ENCODE data around the gene FAM13A.

The FAM13A gene

GRCh38 chr4:88788895-88789294 lies 268.1 kb downstream of the FAM13A start:
- Histone ChIP-seq H3K9me3 (ENCODE audit: insufficient read depth, low read length) (no peaks in the 10 kb centered on the region), H2AFZ (ENCODE audit: low read depth, low read length, severe bottlenecking) (no peak overlapping the region), H3F3A (ENCODE audit: insufficient read depth) (no peaks in the 10 kb centered on the region), H3K4me3 (ENCODE audit: insufficient read depth, low read length, poor library complexity, severe bottlenecking) (no peak overlapping the region), H3K79me2 (ENCODE audit: insufficient read depth, low read length) (no peaks in the 10 kb centered on the region), H3K9ac (ENCODE audit: low read length) (no peak overlapping the region), H3K9me2 (replicated peaks; ENCODE audit: insufficient read depth, low read length) (no peaks in the 10 kb centered on the region), H3K27me3 (ENCODE audit: low read length) (no peaks in the 10 kb centered on the region), H4K20me1 (ENCODE audit: low read depth, low read length) (no peaks in the 10 kb centered on the region), H3K36me3 (ENCODE audit: low read length) (no peaks in the 10 kb centered on the region), H3K27ac (ENCODE audit: low read depth, low read length) (no peak overlapping the region), H3K4me2 (ENCODE audit: low read depth, low read length, poor library complexity, severe bottlenecking) (no peak overlapping the region)
- no peak for TF ChIP-seq CTCF (IDR thresholded peaks at IDR 0.05; ENCODE audit: insufficient read depth, low read length, poor library complexity, severe bottlenecking)
- no peak for TF ChIP-seq EZH2phosphoT487 (conservative IDR thresholded peaks at IDR 0.05; ENCODE audit: low read length)

GRCh38 chr4:88788424-88788823 lies 268.6 kb downstream of the FAM13A start:
- Histone ChIP-seq H2AFZ (ENCODE audit: low read depth, low read length, severe bottlenecking) (no peak overlapping the region), H3K36me3 (ENCODE audit: low read length) (no peaks in the 10 kb centered on the region), H3K9ac (ENCODE audit: low read length) (no peak overlapping the region), H3K9me3 (ENCODE audit: insufficient read depth, low read length) (no peaks in the 10 kb centered on the region), H3K27ac (ENCODE audit: low read depth, low read length) (no peak overlapping the region), H3K27me3 (ENCODE audit: low read length) (no peaks in the 10 kb centered on the region), H3K9me2 (replicated peaks; ENCODE audit: insufficient read depth, low read length) (no peaks in the 10 kb centered on the region), H3K79me2 (ENCODE audit: insufficient read depth, low read length) (no peaks in the 10 kb centered on the region), H3F3A (ENCODE audit: insufficient read depth) (no peaks in the 10 kb centered on the region), H4K20me1 (ENCODE audit: low read depth, low read length) (no peaks in the 10 kb centered on the region), H3K4me2 (ENCODE audit: low read depth, low read length, poor library complexity, severe bottlenecking) (no peak overlapping the region), H3K4me3 (ENCODE audit: insufficient read depth, low read length, poor library complexity, severe bottlenecking) (no peak overlapping the region)
- TF ChIP-seq EZH2phosphoT487 (conservative IDR thresholded peaks at IDR 0.05; ENCODE audit: low read length) = no peak
- TF ChIP-seq CTCF (IDR thresholded peaks at IDR 0.05; ENCODE audit: insufficient read depth, low read length, poor library complexity, severe bottlenecking) = no peak

GRCh38 chr4:88786011-88786410 lies 271.0 kb downstream of the FAM13A start:
- Histone ChIP-seq H3F3A (ENCODE audit: insufficient read depth) (no peaks in the 10 kb centered on the region), H3K4me2 (ENCODE audit: low read depth, low read length, poor library complexity, severe bottlenecking) (no peak overlapping the region)

More at GRCh38 chr4:88786011-88786410, 271.0 kb downstream of the FAM13A start:
- Histone ChIP-seq H4K20me1 (ENCODE audit: low read depth, low read length) (no peaks in the 10 kb centered on the region), H3K36me3 (ENCODE audit: low read length) (no peaks in the 10 kb centered on the region), H3K4me3 (ENCODE audit: insufficient read depth, low read length, poor library complexity, severe bottlenecking) (no peak overlapping the region), H3K9me2 (replicated peaks; ENCODE audit: insufficient read depth, low read length) (no peaks in the 10 kb centered on the region), H3K27ac (ENCODE audit: low read depth, low read length) (no peak overlapping the region), H3K79me2 (ENCODE audit: insufficient read depth, low read length) (no peaks in the 10 kb centered on the region), H3K9ac (ENCODE audit: low read length) (no peak overlapping the region), H2AFZ (ENCODE audit: low read depth, low read length, severe bottlenecking) (no peak overlapping the region), H3K27me3 (ENCODE audit: low read length) (no peaks in the 10 kb centered on the region), H3K9me3 (ENCODE audit: insufficient read depth, low read length) (no peaks in the 10 kb centered on the region)
- TF ChIP-seq CTCF (IDR thresholded peaks at IDR 0.05; ENCODE audit: insufficient read depth, low read length, poor library complexity, severe bottlenecking) (no peak), EZH2phosphoT487 (conservative IDR thresholded peaks at IDR 0.05; ENCODE audit: low read length) (no peak)
